ENCODE results near the gene CCND2.

- TF ChIP-seq REST (IDR thresholded peaks at IDR 0.05; ENCODE audit: borderline replicate concordance) (no peak), CTCF (IDR thresholded peaks at IDR 0.05; ENCODE audit: poor library complexity, severe bottlenecking) (no peak), TAF1 (IDR thresholded peaks at IDR 0.05; ENCODE audit: low read depth) (no peak)
Measured at GRCh38 chr12:4287325-4288211, 14.0 kb downstream of the CCND2 start.

All from neural cell (in vitro differentiated cells).